Nephron progenitor cell (in vitro differentiated cells): ENCODE data around the gene IRGQ.
"Not testable (repeated sequence)": the region's sequence is repeated elsewhere in the genome, so short reads cannot be mapped to it uniquely, and the experiment has no call there.

ENCODE experiments used
- DNase-seq: peaks from one replicate; pipeline ENCODE4 v3.0.0; 2021
- H3K27ac Mint-ChIP-seq: 2 replicates; pipeline ENCODE4 v1.8.0; 2021; ENCODE audit warnings: mild to moderate bottlenecking, moderate library complexity, mixed read lengths
- H3K27me3 Mint-ChIP-seq: 2 replicates; pipeline ENCODE4 v1.8.0; 2021; ENCODE audit warnings: mild to moderate bottlenecking, low read depth, mixed read lengths; ENCODE audit not compliant: poor library complexity
- H3K36me3 Mint-ChIP-seq: 2 replicates; pipeline ENCODE4 v1.8.0; 2021; ENCODE audit warnings: low read depth, mixed read lengths
- H3K4me1 Mint-ChIP-seq: 2 replicates; pipeline ENCODE4 v1.8.0; 2021; ENCODE audit warnings: mixed read lengths
- H3K4me3 Mint-ChIP-seq: 2 replicates; pipeline ENCODE4 v1.8.0; 2021; ENCODE audit warnings: mild to moderate bottlenecking, moderate library complexity, mixed read lengths
- H3K9me3 Mint-ChIP-seq: 2 replicates; pipeline ENCODE4 v1.8.0; 2021; ENCODE audit warnings: mild to moderate bottlenecking, moderate library complexity, mixed read lengths
- TF ChIP-seq, protein P1 (sequence below): fragments of 200-600 bp; sonication (generic); IDR thresholded peaks from 2 replicates; pipeline ENCODE4 v1.5.0; 2021; ENCODE audit warnings: antibody characterized with exemption

The IRGQ gene

DNA sequence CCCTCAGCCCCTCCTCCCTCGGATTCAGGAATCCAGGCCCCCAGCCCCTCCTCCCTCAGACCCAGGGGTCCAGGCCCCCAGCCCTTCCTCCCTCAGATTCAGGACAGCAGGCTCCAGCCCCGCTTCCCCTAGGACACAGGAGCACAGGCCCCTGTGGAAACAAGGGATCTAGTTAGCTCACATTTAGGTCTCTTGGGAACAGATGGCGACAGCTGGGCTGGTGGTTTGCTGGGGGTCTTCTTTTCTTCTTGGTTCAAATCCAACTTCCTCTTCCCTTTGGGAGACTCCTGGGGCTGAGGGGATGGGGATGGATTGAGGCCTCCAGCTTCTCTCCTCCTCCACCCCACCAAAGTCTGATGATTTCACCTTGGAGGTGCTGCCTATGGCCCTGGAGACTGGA is 43.3 kb downstream of the IRGQ start:
- H3K36me3 Mint-ChIP-seq: peaks cover 60% of the 10 kb centered on the region
- TF ChIP-seq, protein P1, sequence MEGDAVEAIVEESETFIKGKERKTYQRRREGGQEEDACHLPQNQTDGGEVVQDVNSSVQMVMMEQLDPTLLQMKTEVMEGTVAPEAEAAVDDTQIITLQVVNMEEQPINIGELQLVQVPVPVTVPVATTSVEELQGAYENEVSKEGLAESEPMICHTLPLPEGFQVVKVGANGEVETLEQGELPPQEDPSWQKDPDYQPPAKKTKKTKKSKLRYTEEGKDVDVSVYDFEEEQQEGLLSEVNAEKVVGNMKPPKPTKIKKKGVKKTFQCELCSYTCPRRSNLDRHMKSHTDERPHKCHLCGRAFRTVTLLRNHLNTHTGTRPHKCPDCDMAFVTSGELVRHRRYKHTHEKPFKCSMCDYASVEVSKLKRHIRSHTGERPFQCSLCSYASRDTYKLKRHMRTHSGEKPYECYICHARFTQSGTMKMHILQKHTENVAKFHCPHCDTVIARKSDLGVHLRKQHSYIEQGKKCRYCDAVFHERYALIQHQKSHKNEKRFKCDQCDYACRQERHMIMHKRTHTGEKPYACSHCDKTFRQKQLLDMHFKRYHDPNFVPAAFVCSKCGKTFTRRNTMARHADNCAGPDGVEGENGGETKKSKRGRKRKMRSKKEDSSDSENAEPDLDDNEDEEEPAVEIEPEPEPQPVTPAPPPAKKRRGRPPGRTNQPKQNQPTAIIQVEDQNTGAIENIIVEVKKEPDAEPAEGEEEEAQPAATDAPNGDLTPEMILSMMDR: no peak
- H3K9me3 Mint-ChIP-seq: no peaks in the 10 kb centered on the region

DNA sequence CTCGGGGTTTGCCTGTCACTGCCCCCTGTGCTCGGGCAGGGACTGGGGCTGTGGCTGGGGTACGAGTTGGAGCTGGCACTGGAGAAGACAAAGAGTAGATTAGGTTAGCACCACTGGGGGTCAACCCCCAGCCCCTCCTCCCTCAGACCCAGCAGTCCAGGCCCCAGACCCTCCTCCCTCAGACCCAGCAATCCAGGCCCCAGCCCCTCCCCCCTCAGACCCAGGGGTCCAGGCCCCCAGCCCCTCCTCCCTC is 43.8 kb downstream of the IRGQ start:
- TF ChIP-seq, protein P1: no peak
- Mint-ChIP-seq H3K36me3 (peaks cover 62% of the 10 kb centered on the region), H3K4me3 (no peak overlapping the region), H3K4me1 (no peaks in the 10 kb centered on the region), H3K27me3 (peaks cover 4% of the 10 kb centered on the region), H3K27ac (no peak overlapping the region), H3K9me3 (no peaks in the 10 kb centered on the region)
- no peak for DNase-seq

More for the DNA sequence above, 43.3 kb downstream of the IRGQ start:
- Mint-ChIP-seq H3K27ac (no peak overlapping the region), H3K27me3 (peaks cover 4% of the 10 kb centered on the region), H3K4me3 (no peak overlapping the region), H3K4me1 (peaks cover 4% of the 10 kb centered on the region)
- DNase-seq: no peak

DNA sequence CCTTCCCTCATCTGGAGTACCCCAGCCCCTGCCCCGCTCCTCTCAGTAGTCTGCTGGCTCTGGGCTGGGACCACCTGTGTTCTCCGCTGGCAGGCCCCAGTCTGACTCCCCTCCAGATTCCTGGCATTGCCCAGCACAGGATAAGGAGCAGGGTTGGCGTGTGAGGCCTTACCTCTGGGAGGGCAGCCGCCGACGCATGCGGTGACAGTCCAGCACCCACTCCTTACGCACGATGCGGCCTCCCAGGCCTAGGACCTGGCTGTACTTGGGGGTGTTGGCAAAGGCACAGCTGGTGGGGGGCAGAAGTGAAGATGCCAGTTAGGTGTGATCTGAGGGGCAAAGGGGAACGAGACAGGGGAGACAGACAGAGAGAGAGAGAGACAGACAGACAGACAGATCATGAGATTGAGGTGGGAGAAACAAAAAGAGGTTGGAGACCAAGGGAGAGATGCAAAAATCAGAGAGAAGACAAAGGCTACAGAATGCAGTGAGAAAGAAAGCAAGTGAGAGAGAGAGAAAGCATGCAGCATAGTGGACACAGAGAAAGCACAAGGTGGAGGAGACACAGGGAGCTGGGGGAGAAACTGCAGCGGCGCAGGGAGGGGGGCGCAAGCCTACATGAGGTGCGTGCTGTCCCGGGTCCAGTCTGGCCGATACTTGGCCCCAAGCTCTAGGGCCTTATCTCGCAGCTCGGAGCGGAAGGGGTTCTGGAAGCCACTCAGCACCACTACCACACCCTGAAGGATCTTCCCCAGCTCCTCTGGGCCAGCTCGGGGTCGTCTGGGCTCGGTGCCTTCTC is 44.3 kb downstream of the IRGQ start:
- Mint-ChIP-seq H3K36me3 (peaks cover 63% of the 10 kb centered on the region), H3K4me3 (no peak overlapping the region), H3K27ac (peak overlapping the region; percentile 34), H3K27me3 (peaks cover 4% of the 10 kb centered on the region), H3K9me3 (no peaks in the 10 kb centered on the region), H3K4me1 (no peaks in the 10 kb centered on the region)
- no peak for DNase-seq
- TF ChIP-seq, protein P1: no peak

DNA sequence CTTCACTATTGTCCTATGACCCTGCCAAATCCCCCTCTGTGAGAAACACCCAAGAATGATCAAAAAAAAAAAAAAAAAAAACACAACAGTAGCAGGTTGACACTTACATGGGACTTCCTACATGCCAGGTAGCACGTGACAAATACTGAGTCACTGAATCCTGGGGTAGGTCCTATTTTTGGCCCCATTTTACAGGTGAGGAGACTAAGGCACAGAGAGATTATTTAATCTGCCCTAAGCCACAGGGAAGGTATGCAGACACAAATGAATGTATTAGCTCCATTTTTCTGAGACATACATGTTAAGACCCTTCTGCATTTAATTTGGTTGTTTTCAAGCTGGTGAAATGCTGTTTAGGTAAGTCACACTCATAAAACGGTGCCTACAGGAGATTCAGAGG is 47.2 kb downstream of the IRGQ start:
- no peak overlapping the region for H3K27ac Mint-ChIP-seq
- no peaks in the 10 kb centered on the region for H3K4me1 Mint-ChIP-seq
- peaks cover 4% of the 10 kb centered on the region for H3K27me3 Mint-ChIP-seq
- no peak for DNase-seq
- H3K36me3 Mint-ChIP-seq: peaks cover 64% of the 10 kb centered on the region
- no peaks in the 10 kb centered on the region for H3K9me3 Mint-ChIP-seq
- TF ChIP-seq, protein P1: no peak
- no peak overlapping the region for H3K4me3 Mint-ChIP-seq

DNA sequence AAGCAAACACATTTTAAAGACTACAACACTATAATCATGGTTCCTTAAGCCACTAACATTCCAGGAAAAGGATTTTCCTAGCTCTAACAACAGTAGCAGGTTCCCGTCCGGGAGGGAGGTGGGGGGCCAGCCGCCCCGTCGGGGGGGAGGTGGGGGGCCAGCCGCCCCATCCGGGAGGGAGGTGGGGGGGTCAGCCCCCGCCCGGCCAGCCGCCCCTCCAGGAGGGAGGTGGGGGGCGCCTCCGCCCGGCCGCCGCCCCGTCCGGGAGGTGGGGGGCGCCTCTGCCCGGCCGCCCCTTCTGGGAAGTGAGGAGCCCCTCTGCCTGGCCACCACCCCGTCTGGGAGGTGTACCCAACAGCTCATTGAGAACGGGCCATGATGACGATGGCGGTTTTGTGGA is 48.0 kb downstream of the IRGQ start:
- H3K27ac Mint-ChIP-seq, H3K4me3 Mint-ChIP-seq, H3K9me3 Mint-ChIP-seq, H3K27me3 Mint-ChIP-seq, DNase-seq, H3K4me1 Mint-ChIP-seq: not testable (repeated sequence)
- H3K36me3 Mint-ChIP-seq: peaks cover 71% of the 10 kb centered on the region

DNA sequence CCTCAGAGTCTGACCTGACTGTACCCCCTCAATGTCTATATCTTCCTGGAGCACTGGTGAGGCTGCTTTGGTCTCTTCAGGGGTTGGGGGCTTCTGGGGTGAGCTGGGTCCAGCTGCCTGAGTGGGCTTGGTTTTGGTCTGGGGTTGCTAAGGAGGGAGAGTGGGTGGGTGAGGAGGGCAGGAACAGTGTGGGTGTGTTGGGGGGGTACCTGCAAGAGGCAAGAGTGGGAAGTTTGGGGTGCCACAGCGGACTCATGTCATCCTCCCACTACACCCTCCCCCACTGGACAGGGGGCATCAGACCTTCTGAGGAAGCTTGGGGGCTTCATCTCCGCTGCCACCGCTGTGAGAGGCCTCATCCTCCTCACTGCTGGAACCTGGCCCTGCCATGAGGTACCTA is 49.4 kb downstream of the IRGQ start:
- Mint-ChIP-seq H3K27me3 (no peaks in the 10 kb centered on the region), H3K36me3 (peaks cover 74% of the 10 kb centered on the region), H3K4me1 (no peaks in the 10 kb centered on the region), H3K9me3 (no peaks in the 10 kb centered on the region), H3K4me3 (no peak overlapping the region), H3K27ac (no peak overlapping the region)
- TF ChIP-seq, protein P1: no peak
- no peak for DNase-seq
